ENCODE results near the gene DIAPH3.

- no peak for TF ChIP-seq CTCF (IDR thresholded peaks at IDR 0.05)
- no peak for TF ChIP-seq POLR2AphosphoS5 (IDR thresholded peaks at IDR 0.05)
- no peak for TF ChIP-seq POLR2A (IDR thresholded peaks at IDR 0.05)
Observed at GRCh38 chr13:59677430-59677829, 486.3 kb downstream of the DIAPH3 start.

All from prostate gland (tissue), 2 donors.